NCI-H128 (cell line): ENCODE measurements around the gene PGRMC2.

Experiments used
- DNase-seq: peaks from one replicate; lab custom pipeline; 2025; ENCODE audit not compliant: unreplicated experiment; lab: John Stamatoyannopoulos, UW

Gene PGRMC2, protein sequence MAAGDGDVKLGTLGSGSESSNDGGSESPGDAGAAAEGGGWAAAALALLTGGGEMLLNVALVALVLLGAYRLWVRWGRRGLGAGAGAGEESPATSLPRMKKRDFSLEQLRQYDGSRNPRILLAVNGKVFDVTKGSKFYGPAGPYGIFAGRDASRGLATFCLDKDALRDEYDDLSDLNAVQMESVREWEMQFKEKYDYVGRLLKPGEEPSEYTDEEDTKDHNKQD

DNA sequence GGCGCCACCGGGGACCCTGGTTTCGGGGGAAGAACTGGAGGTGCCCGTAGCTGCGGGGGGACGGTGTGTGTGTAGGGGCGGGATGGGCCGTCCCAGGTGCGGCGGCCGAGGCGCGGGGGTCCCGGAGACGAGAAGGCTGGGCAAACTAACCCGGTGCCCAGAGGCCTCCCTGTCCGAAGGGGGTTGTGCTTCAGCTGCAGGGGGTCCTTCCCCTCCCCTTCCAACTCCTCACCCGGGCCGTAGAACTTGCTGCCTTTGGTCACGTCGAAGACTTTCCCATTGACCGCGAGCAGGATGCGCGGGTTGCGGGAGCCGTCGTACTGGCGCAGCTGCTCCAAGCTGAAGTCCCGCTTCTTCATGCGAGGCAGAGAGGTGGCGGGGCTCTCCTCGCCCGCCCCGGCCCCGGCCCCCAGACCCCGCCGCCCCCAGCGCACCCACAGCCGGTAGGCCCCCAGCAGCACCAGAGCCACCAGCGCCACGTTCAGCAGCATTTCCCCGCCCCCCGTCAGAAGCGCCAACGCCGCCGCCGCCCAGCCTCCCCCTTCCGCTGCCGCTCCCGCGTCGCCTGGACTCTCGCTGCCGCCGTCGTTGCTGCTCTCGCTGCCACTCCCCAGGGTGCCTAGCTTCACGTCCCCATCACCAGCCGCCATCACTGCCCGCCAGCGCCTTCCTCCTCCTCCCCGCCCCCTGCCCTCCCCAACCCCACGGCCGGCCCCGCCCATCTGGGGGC lies at the start of gene PGRMC2:
TSS of gene PGRMC2 (minus strand) at position 673 of the 730 bp plus-strand sequence. CDS start at position 650, 23 bp downstream.
- no peak for DNase-seq

DNA sequence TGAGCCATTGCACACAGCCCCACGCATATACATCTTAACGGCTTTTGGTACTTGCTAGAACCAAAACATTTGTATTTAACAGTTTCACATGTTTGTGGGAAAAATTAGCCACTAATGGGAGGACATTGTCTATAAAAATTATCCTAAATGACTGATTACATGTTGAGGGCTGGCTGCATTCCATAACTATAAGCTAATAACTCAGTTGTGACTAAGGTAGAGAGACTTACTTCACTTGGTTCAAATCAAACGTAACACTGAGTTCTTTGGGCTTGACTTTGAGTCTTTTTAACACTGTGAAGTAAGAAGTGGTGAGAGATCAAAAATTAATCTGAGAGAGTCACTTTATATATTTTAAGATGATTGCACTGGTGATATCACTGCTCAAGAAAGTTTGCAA lies 47.9 kb upstream of the PGRMC2 start:
- no peak for DNase-seq

DNA sequence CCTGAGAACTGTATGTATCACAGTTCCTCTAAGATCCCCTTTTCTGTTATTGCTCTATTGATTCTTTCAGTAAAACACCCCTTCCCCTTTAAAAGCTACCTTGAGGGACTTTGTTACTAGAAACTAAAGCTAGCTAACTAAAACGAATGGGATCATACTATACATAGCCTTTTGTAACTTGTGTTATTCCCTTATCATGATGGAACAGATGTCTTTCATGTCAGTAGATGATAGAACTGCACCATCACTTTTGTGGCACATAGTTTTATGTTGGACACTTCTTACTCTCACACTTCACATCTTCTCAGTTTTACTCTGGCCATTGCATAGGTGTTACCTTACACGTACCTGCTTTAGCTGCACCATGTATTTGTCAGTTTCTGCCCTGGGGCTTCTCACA lies 46.6 kb upstream of the PGRMC2 start:
- no peak for DNase-seq

DNA sequence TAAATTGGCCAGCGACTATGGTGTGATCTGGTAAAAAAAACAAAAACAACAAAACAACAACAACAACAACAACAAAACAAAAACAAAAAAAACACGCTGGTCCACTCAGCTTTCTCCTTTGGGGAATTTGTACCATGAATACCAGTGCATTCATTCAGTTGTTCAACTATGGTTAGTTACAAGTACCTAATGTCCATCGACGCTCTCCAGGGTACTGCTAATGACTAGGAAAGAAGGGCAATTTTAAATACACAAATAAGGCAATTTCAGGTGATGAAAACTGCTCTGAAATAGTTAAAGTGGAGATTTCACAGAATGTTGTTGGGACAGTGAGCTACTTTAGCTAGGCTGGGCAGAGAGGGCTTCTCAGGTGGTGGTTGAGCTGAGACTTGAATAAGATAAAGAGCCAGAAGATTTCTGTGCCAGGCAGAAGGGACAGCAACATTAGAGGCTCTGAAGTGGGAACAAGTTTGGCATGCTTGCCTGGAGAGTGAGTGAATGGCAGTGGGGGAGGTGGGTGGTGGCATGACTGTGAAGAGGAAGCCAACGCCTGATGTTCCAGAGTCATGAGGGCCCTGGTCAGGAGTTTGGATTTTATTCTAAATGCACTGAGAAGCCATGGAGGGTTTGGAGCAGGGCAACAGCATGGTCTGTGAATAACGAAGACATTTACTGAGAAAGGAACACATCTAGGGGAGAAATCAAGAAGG lies 45.9 kb upstream of the PGRMC2 start:
- no peak for DNase-seq

DNA sequence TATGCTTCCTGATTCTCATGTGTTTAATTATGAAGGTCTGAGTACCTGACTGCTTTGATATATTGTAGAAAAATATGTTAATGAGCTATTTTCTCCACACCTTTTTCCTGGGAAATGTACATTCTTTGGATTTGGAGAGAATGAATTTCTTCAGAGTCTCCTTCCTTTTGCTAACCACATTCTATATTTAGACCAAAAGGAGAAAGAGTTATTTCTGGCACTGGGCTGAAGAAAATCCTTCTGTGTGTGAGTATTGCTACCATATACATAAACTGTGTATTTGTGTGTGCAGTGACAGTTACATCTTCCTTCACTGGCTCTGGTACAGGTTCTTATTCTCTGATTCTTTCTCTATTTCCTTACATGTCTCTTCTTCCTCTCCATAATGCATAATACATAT lies 44.5 kb upstream of the PGRMC2 start:
- no peak for DNase-seq

DNA sequence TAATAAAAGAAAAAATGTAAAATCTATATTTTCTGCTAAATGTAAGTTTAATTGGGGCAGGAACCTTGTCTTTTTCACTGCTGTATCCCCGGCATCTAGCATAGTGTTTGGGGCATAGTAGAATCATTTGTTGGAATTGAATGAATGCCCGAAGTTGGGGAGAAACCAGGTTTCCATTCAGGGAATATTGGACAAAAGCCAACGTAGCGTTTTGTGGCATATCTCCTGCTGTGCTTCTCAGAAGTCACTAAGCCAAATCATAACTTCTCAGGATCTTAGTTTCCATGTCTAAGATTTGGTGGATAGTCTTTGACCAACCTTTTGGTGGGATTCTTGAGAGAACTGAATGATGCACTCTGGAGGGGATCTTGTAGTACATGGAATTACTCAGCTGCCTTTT lies 42.0 kb upstream of the PGRMC2 start:
- no peak for DNase-seq

DNA sequence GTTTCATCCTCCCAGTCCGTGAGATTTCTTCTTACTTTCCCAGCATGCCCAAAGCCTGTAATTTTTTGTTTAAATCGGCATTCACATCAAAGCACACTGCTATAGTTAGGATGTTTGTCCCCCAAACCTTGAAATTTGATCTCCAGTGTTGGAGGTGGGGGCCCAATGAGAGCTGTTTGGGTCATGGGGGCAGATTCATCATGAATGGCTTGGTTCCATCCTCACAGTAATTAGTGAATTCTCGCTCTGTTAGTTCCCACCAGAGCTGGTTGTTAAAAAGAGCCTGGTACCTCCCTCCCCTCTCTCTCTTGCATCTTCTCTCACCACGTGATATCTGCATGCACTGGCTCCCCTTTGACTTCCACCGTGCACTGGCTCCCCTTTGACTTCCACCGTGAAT lies 40.5 kb upstream of the PGRMC2 start:
- DNase-seq: no peak

DNA sequence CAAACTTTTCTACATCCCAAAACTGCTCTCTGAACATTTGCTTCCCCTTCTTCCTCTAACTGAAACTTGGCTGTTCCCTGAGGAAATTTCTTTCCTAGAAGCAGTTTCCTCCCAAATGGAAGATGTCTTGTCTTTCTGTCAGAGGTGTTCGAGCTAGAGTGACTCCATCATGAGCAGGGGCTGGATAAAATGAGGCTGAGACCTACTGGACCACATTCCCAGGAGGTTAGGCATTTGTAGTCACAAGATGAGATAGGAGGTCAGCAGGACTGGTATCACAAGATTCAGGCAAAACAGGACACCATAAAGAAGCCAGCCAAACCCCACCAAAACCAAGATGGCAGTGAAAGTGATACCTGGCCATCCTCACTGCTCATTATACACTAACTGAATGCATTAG lies 35.8 kb upstream of the PGRMC2 start:
- DNase-seq: no peak

DNA sequence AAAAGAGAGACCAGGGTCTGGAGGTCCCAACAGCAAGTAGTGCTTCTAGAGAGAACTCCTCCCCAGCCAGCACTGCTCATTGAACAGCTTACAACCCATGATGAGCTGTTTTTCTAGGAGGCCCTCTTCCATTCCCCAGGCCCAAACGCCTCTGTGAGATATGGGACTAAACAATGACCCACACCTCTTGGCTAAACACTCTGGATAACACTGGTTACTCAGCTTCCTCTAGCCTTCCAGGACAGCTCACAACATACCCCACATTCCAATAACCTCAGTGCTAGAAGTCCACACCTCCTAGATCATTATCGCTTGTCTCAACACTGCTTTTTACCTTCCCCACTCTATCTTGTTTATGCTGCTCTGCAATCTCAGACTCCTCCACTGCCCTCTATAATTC lies 35.4 kb upstream of the PGRMC2 start:
- no peak for DNase-seq

DNA sequence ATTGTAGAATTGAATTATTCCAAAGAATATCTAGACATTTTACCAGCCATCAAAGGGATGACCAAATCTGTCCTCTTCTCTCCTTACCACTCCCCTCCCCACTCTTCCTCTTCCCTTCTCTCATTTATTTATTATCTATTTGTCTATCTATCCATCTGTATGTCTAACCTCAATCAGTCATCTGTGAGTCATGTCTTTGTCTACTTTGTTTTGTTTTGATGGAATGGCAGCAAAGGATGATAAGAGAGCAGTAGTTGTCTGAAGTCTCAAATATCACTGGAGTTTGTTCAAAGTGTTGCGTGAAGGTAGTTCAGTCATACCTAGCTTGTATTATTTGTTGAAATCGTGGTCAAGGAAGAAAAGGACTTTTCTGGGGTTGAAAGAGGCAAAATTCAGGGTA lies 34.7 kb upstream of the PGRMC2 start:
- DNase-seq: no peak

DNA sequence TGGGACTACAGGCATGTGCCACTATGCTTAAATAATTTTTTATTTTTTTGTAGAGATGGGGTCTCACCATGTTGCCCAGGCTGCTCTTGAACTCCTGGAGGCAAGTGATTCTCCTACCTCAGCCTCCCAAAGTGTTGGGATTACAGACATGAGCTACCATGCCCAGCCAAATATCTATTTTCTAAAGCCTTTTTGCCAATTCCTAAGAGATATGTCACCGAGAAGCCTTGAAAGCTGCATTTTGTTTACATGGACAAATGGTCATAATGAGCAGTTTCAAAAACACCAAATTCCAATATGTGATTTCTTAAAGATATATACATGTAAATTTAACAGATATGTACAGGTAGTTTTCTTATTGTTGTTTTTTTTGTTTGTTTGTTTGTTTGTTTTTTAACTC lies 33.0 kb upstream of the PGRMC2 start:
- DNase-seq: no peak

DNA sequence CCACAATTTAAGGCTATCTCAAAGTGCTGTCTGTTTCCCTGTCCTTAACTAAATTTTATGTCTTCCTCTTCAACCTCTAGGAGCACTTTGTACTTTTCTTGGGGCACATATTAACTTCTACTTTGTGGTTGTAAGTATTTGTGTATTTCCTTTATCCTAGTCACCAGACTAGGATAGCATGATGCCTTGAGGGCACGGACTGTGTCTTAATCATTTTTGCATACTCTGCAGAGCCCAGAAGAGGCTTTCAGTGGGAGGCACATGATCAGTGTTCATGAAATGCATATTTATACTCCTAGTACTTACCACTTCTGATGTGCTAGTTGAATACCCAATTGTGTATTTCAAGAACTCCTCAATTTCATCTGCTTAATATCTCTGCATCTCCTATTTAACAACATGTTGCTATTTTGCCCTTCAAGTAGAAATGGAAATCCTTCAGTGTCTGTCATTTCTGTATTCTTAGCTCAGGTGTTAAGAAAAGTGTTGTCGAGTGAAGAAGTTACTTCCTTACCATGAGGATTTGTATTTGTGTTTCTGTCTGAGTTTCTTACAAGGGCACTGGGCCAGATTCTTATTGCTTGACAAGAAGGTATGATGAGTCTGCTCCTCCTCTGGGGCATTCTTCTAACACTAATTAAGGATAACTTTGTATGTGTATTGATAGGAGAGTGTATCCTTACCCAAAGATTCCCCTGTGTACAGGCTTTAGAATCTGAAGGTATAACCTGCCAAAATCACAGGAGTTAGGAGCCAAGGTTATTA lies 28.3 kb upstream of the PGRMC2 start:
- no peak for DNase-seq

DNA sequence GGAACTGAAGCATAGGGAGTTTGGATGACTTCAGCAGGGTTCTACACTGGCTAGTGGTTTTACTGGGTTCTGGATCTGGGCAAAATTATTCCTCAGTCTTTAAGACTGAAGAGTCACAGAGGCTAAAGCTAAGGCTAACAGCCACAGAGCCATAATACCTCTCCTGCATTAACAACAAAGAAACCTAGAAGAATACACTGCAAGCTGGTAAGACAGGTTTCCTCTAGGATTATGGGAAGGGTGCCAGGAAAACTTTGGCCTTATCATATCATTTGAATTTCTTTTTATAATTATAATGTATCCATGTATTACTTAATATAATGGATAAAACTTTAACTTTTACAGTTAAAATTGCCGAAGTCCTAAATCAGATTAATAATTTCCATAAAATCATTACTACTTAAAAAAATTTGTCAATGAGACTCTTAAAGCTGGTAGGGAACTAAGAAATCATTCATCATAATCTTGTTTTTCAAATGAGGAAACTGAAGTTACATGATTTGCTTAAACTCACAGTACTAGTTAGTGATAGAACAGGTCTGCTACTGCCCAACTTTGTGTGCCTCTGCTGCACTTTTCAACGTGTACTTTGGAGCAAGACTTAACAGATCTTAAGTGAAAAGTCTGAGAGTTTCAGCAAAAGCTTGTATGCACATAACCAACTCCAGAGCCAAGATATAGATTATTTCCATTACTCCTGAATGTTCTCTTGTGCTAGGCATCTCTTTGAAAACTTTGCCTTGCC lies 24.2 kb upstream of the PGRMC2 start:
- DNase-seq: no peak

DNA sequence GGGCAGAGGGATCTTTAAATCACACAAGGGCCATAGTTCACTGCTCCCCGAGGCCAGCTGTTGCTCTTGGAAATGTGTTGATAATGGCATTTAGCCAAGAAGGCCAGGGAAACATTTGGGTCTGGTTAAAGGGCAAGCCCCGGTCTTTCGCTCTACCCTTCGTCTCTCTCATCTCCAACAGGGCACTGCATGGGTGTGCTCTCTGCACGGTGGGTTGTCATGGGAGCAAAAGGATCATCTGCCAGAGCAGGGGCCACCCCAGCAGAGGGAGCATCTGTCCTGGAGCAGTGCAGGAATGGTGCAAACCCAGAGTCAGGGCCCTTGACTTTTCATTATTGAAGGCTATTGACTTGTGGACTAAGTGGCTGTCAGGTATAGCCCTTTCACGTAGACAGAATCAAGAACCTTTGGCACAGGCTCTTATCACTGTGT lies 22.7 kb upstream of the PGRMC2 start:
- no peak for DNase-seq

DNA sequence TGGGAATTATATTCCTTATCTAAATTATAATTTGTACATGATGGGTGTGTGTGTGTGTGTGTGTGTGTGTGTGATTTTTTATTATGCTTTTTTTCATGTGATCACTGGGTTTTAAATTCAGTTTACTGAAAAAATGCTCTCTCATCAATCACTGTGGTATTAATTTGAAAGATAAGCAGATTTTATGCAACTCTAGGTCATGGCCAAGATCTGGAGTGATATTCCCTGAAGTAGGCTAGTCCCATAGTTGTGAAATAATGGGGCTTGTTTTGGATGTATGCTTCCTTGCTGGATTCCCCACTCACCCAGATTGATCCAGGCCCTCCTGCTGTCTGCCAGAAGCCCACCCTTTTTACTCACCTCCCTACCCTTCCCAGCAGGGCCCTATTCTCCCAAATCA lies 22.0 kb upstream of the PGRMC2 start:
- no peak for DNase-seq

DNA sequence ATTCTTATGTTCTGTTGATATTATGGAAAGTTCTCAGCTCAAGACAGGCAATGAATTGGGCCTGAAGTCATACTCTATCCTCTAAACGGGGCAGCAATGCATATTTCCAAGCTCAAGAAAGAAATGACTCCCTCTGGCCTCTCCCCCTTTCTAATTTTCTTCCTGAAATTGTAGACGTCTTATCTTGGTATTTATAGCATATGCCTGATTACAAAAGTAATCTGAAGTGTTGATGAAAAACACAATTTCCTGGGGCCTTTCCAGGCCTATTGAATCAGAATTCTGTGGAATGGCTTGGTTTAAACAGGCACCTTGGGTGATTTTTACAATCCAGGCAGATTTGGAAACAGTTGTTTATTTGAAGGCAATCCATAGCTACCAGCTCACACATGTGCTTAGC lies 21.4 kb upstream of the PGRMC2 start:
- DNase-seq: no peak

DNA sequence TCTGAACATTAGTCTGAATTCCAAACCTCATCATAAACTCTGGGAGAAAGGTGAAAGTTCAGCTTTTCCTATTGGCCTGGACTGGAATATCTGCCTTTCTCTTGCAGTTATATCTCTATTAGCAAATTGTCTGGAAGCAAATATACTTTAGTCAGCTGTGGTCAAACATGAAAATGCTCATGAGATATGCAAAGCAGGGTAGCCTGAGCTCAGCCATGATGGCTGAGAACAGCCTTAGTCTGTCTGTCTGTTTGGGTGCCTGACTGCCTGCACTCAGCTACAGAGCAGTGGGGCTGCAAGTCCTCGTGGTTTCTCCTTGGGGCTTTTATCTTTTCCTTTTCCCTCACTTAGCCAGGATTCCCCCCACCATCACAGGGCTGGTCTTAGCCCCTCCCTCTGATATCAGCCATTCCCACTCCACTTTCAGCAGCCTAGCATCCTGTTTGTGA lies 19.5 kb upstream of the PGRMC2 start:
- DNase-seq: no peak

DNA sequence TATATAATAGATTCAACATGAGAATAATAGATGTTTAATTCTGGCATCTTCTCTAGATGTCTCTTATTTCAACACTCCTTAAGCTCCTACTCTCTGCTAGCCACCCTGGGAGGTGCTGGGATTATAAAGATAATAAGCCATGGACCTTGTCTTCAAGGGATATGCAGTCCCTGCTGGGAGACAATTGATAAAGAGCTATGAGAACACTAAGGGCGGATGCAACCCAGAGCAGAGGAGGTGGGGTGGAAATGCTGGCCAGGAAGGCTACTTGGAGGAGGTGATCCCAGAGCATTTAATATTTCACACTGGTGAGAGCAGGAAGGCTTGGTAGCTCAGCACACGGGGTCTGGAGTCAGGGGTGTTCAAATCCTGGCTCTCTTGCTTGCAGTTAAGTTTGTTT lies 18.3 kb upstream of the PGRMC2 start:
- DNase-seq: no peak

DNA sequence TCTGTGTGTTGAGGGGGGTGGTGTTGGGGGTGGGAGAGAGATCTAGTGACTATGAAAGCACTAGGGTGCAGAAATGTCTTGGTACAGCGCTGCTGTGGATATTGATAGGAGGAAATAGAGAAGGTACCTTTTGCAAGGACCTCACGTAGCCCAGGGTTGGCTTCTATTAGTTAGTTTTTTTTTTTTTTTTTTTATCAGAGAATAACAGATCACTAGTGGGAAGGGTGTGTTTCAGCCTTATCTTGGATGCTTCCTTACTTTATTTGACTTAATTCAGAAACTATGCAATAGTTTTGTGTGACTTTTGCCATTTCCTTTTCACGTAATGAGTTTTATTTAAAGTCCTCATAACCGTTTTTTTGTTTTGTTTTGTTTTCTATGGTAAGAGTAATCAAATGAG lies 16.4 kb upstream of the PGRMC2 start:
- DNase-seq: no peak

DNA sequence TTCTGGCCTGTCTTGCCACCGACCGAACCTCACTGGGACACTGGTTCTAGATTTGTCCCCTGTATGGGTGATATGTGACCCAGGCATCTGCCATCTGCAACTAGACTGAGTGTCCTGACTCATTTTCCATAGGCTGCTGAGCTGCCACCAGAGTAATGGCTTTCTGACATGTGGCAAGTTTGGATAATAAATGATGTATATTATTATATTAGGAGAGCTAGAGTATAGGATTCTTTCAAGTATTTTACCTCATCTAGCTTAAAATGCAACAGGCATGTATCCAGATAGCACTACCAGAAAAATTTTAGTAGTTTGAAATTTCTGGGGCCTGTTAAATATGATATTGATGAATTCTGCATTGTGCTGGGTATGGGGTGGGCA lies 15.8 kb upstream of the PGRMC2 start:
- no peak for DNase-seq

DNA sequence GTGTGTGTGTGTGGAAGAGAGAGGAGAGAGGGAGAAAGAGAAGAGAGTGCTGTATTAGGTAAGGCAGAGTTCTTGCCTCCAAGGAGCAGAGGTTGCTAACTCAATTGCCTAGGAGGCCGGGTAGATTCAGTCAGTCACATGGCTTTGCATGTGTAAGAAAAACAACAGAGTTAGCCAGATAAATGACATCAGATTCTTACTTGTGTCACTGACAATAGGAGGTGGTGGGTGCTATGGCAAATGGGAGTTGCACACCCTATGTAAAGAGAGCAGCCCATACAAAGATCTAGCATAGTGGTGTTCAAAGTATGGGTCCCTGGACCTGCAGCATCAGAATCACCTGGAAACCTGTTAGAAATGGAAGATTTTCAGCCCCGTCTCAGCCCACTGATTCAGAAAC lies 14.4 kb upstream of the PGRMC2 start:
- DNase-seq: no peak
